GM12878 (cell line): Measurements from ENCODE around the gene C1orf35. TPM values are rescaled to one million over a fixed set of nuclear protein-coding genes. Genes with fewer than 3 reads are reported as not detected.

ENCODE experiments used
- ATAC-seq: fragments of 200-7000 bp; cut with Tn5 transposase; 3 replicates; pipeline ENCODE4 v1.9.1; 2020; ENCODE audit warnings: mild to moderate bottlenecking, moderate library complexity
- BruUV-seq: library from RNA; stranded (reverse); fragments of 400-500 nt; replicated peaks from 2 replicates; lab custom pipeline; 2021; lab: Mats Ljungman, UMichigan
- CTCF ChIA-PET: fragments of 300-600 bp; sonication (Branson Sonifier 250); formaldehyde crosslinking; extraction: SDS; loops from one replicate; lab custom pipeline; 2021; ENCODE audit warnings: inconsistent platforms; lab: Yijun Ruan, JAX
- POLR2A ChIA-PET: fragments of 350-600 bp; formaldehyde crosslinking; extraction: SDS; loops from one replicate; lab custom pipeline; 2021; ENCODE audit warnings: inconsistent platforms; lab: Charles Lee
- RAD21 ChIA-PET: fragments of 300-600 bp; sonication (Branson Sonifier 250); formaldehyde crosslinking; loops from one replicate; lab custom pipeline; 2023; ENCODE audit warnings: antibody characterized with exemption; ENCODE audit not compliant: unreplicated experiment; lab: Charles Lee
- SMC1A ChIA-PET: fragments of 300-600 bp; sonication (Branson Sonifier 250); formaldehyde crosslinking; loops from one replicate; lab custom pipeline; 2023; ENCODE audit not compliant: unreplicated experiment, uncharacterized antibody; lab: Charles Lee
- DNase-seq: peaks from one replicate; pipeline ENCODE4 v3.0.0-alpha.2; 2011; ENCODE audit warnings: low read depth, low spot score
- FAIRE-seq: peaks from 3 replicates; lab custom pipeline; 2011; peaks lifted over from hg19 to GRCh38; lab: Jason Lieb, UNC
- H2AFZ ChIP-seq: 2 replicates; pipeline ENCODE4 v1.6.0; 2011; ENCODE audit warnings: low read depth, low read length, control low read depth; ENCODE audit not compliant: control insufficient read depth
- H3K27ac ChIP-seq: 2 replicates; pipeline ENCODE4 v1.5.1; 2011; ENCODE audit warnings: control low read depth; ENCODE audit not compliant: control insufficient read depth, insufficient read depth
- H3K27me3 ChIP-seq, 2 experiments: replicated peaks in 1 of 2; 2 replicates each; pipeline versions ENCODE4 v1.6.0 to v1.6.1; 2011; ENCODE audit warnings: low read length in 1 of 2; ENCODE audit not compliant: control insufficient read depth in 2 of 2, insufficient read depth in 2 of 2
- H3K36me3 ChIP-seq, 2 experiments: 2 replicates each; pipeline ENCODE4 v1.5.1; 2011; ENCODE audit warnings: low read length in 1 of 2; ENCODE audit not compliant: control insufficient read depth in 2 of 2, insufficient read depth in 2 of 2
- H3K4me1 ChIP-seq: 2 replicates; pipeline ENCODE4 v1.6.1; 2011; ENCODE audit warnings: mild to moderate bottlenecking, low read length, moderate library complexity, mixed read lengths; ENCODE audit not compliant: control insufficient read depth, insufficient read depth
- H3K4me2 ChIP-seq: 2 replicates; pipeline ENCODE4 v1.6.0; 2011; ENCODE audit warnings: control low read depth; ENCODE audit not compliant: control insufficient read depth, insufficient read depth
- H3K4me3 ChIP-seq: fragments of 200-600 bp; sonication (generic); 2 replicates; pipeline ENCODE4 v1.5.1; 2016
- H3K79me2 ChIP-seq: 2 replicates; pipeline ENCODE4 v1.6.0; 2011; ENCODE audit warnings: low read length; ENCODE audit not compliant: control insufficient read depth, insufficient read depth
- H3K9ac ChIP-seq: 2 replicates; pipeline ENCODE4 v1.8.0; 2011; ENCODE audit warnings: low read length, control low read depth, mixed read lengths; ENCODE audit not compliant: control insufficient read depth, insufficient read depth
- H3K9me3 ChIP-seq: replicated peaks from 3 replicates; pipeline ENCODE4 v1.5.1; 2011; ENCODE audit warnings: mild to moderate bottlenecking, low read length; ENCODE audit not compliant: control insufficient read depth, insufficient read depth
- H4K20me1 ChIP-seq: 2 replicates; pipeline ENCODE4 v1.6.0; 2011; ENCODE audit not compliant: control insufficient read depth, insufficient read depth
- FOXM1 ChIP-seq: IDR thresholded peaks from 2 replicates; pipeline ENCODE4 v1.6.1; 2012; ENCODE audit warnings: low read depth, mild to moderate bottlenecking, inconsistent platforms, low read length, moderate library complexity
- KDM1A ChIP-seq: fragments of 200-600 bp; sonication (generic); IDR thresholded peaks from 2 replicates; pipeline ENCODE4 v1.6.1; 2016; ENCODE audit warnings: borderline replicate concordance
- MYB ChIP-seq: fragments of 150-350 bp; IDR thresholded peaks from 2 replicates; pipeline ENCODE4 v1.6.1; 2014; ENCODE audit warnings: mild to moderate bottlenecking, low read depth, low read length, borderline replicate concordance
- NR2F1 ChIP-seq: fragments of 450-650 bp; conservative IDR thresholded peaks from 2 replicates; pipeline ENCODE4 v1.6.1; 2017; ENCODE audit warnings: mild to moderate bottlenecking
- PML ChIP-seq: IDR thresholded peaks from 2 replicates; pipeline ENCODE4 v1.6.1; 2012; ENCODE audit warnings: low read length, inconsistent platforms
- POLR2A ChIP-seq: IDR thresholded peaks from 2 replicates; pipeline ENCODE4 v1.6.1; 2011; ENCODE audit warnings: low read depth, mild to moderate bottlenecking, low read length
- RUNX3 ChIP-seq: IDR thresholded peaks from 2 replicates; pipeline ENCODE4 v1.6.1; 2012; ENCODE audit warnings: low read length, inconsistent platforms
- SIN3A ChIP-seq: IDR thresholded peaks from 2 replicates; pipeline ENCODE4 v1.6.1; 2012; ENCODE audit warnings: low read depth, low read length, improper control_type of control experiment
- SMARCA5 ChIP-seq: fragments of 450-650 bp; IDR thresholded peaks from 2 replicates; pipeline ENCODE4 v1.6.1; 2017; ENCODE audit warnings: mild to moderate bottlenecking
- STAT3 ChIP-seq: IDR thresholded peaks from 2 replicates; pipeline ENCODE4 v1.6.1; 2011; ENCODE audit warnings: low read depth, low read length, improper control_type of control experiment
- TBL1XR1 ChIP-seq: IDR thresholded peaks from 2 replicates; pipeline ENCODE4 v1.6.1; 2012; ENCODE audit warnings: low read depth, low read length, improper control_type of control experiment
- WGBS: methylation state at CpG from one replicate; pipeline ENCODE4 v1.1.6; 2016; ENCODE audit warnings: low lambda C conversion rate; ENCODE audit not compliant: insufficient replicate concordance, insufficient coverage; ENCODE audit errors: missing lambda C conversion rate; 5-methylcytosine and 5-hydroxymethylcytosine counted together
- in situ Hi-C: fragments of 300-500 bp; cut with MboI; formaldehyde crosslinking; loops from 9 replicates; pipeline ENCODE4 v1.14.3; 2018; ENCODE audit warnings: mixed read lengths
- intact Hi-C: fragments of 100-400 bp; cut with micrococcal nuclease; formaldehyde crosslinking; loops from one replicate; pipeline ENCODE4 v1.14.2; 2022; ENCODE audit not compliant: unreplicated experiment
- polyA plus RNA-seq, 11 experiments: library from polyadenylated mRNA; depleted of rRNA in 4 of 11; unstranded in 6 of 11; stranded (reverse) in 5 of 11; fragments of >200 nt; fragmentation: Nextera tagmentation in 4 of 11; fragmentation: Illumina TruSeq in 1 of 11; extraction: Ambion mirVana in 4 of 11; extraction: Trizol in 1 of 11; gene quantifications; 1 replicate in 1 of 11; 2 replicates in 10 of 11; pipeline versions ENCODE4 v1.2.1 to v1.2.3, GENCODE V29; 2011 to 2016; ENCODE audit warnings: inconsistent platforms in 2 of 11, missing spikeins in 2 of 11, low read depth in 1 of 11
- total RNA-seq, 4 experiments: library from RNA; depleted of rRNA in 3 of 4; stranded (reverse); fragments of >200 nt in 3 of 4; fragmentation: Illumina TruSeq in 1 of 4; extraction: Trizol in 1 of 4; gene quantifications; 2 replicates each; pipeline versions ENCODE4 v1.2.1 to v1.2.3, GENCODE V29; 2013 to 2021

Gene C1orf35
- total and polyA plus RNA-seq, 10 of the 15 experiments (the other 5 are each of a cell fraction or from before 2014, with no cell fraction given), result 2.5 to 27.0 (median 10.6) TPM

- 1% methylated on average over 17 of the region's 17 CpGs for WGBS
Observed at GRCh38 chr1:228083871-228084278, 19.2 kb downstream of the C1orf35 start.

More at GRCh38 chr1:228083871-228084278, 19.2 kb downstream of the C1orf35 start:
- TF ChIP-seq NR2F1, result no peak
- no peak for TF ChIP-seq STAT3
- 0 out of 2 replicates have a peak, but pooled peaks have one; percentile 20 for TF ChIP-seq SMARCA5
- no peak for TF ChIP-seq KDM1A
- TF ChIP-seq RUNX3, result 0 out of 2 replicates have a peak, but pooled peaks have one; percentile 3
- TF ChIP-seq FOXM1, result no peak
- TF ChIP-seq POLR2A, result 0 out of 2 replicates have a peak, but pooled peaks have one; percentile 7
- TF ChIP-seq TBL1XR1, result no peak
- no peak for TF ChIP-seq PML
- 0 out of 2 replicates have a peak, but pooled peaks have one; percentile 2 for TF ChIP-seq SIN3A
- TF ChIP-seq MYB, result no peak
- ChIA-PET POLR2A (interaction anchor here (1.6 to 1.7 kb wide), 2 partner anchors 15 to 23 kb away, joined by 4 to 5 read pairs; no protein-coding TSS in a partner anchor), RAD21 (interaction anchor here (1.1 kb wide), 1 partner anchor 16 kb away, joined by 3 read pairs; no protein-coding TSS in a partner anchor), SMC1A (interaction anchor here (1.0 to 1.2 kb wide), 2 partner anchors 9 to 84 kb away, joined by 3 to 4 read pairs; no protein-coding TSS in a partner anchor), CTCF (interaction anchor here (0.9 to 2.7 kb wide), 5 partner anchors 18 to 84 kb away, joined by 3 to 14 read pairs (median 5); partner anchors contain the start of gene IBA57)
- BruUV-seq, result no TSS peak
- Histone ChIP-seq H2AFZ (no peak overlapping the region), H3K4me3 (peak overlapping the region; percentile 94), H3K27ac (peak overlapping the region; percentile 96), H3K79me2 (peaks cover 94% of the 10 kb centered on the region), H3K9ac (peak overlapping the region; percentile 99), H3K4me1 (peaks cover 47% of the 10 kb centered on the region), H3K9me3 (no peaks in the 10 kb centered on the region), H3K4me2 (peak overlapping the region; percentile 94), H4K20me1 (peaks cover 45% of the 10 kb centered on the region), H3K36me3 (peaks cover 0 to 4% of the 10 kb centered on the region in 2 experiments; a peak in 2 of 4 replicates), H3K27me3 (no peaks in the 10 kb centered on the region)
- intact Hi-C loops, result loop anchor here (2.0 kb wide), 3 partner anchors 19 to 81 kb away; partner anchors contain the start of genes C1orf35, GUK1 and IBA57
- peak; percentile 4 for ATAC-seq
- FAIRE-seq, result peak; percentile 31
- no peak for DNase-seq
- in situ Hi-C loops, result no loop called here
